Measurements from ENCODE around the gene HIVEP3. TPM values are rescaled to one million over a fixed set of nuclear protein-coding genes. Genes with fewer than 3 reads are reported as not detected.

The HIVEP3 gene
- total RNA-seq, 1 experiment from 2014 or later, result 6.0 TPM

- DNase-seq (ENCODE audit: low read depth, low spot score), result no peak
- no peak overlapping the region for H3K4me3 ChIP-seq (ENCODE audit: low read depth in 2 of 2, low read length in 2 of 2)
- ChIA-PET POLR2A (interaction anchor here (0.7 kb wide), 1 partner anchor 386 kb away, joined by 5 read pairs; no protein-coding TSS in a partner anchor), CTCF (no interaction called here)
- no peaks in the 10 kb centered on the region for H3K9me3 ChIP-seq (ENCODE audit: control insufficient read depth, insufficient read depth, low read depth, low read length)
- ATAC-seq, result no peak
- no peaks in the 10 kb centered on the region for H3K36me3 ChIP-seq (ENCODE audit: control insufficient read depth, insufficient read depth, low read length)
- H3K4me1 ChIP-seq (ENCODE audit: control insufficient read depth, insufficient read depth, low read length), result no peaks in the 10 kb centered on the region
- H3K27me3 ChIP-seq (ENCODE audit: control insufficient read depth, insufficient read depth, low read length), result no peaks in the 10 kb centered on the region
- no peak for TF ChIP-seq POLR2AphosphoS5 (IDR thresholded peaks at IDR 0.05; ENCODE audit: low read depth, low read length)
- no peak for TF ChIP-seq TCF7L2 (IDR thresholded peaks at IDR 0.05; ENCODE audit: low read depth, low read length)
- no peak for TF ChIP-seq CTCF (IDR thresholded peaks at IDR 0.05)
- no peak for TF ChIP-seq SIN3A (IDR thresholded peaks at IDR 0.05; ENCODE audit: borderline replicate concordance, insufficient read depth, low read depth, low read length)
- TF ChIP-seq REST (IDR thresholded peaks at IDR 0.05; ENCODE audit: insufficient read depth in 1 of 2, low read depth in 2 of 2, low read length in 1 of 2), result no peak
- in situ Hi-C loops (cut with HindIII; ENCODE audit: low pct_unique_long_range_greater_than_20kb, low sequenced_read_pairs), result no loop called here
- H3K27ac ChIP-seq (ENCODE audit: low read length), result no peak overlapping the region
- BruUV-seq (replicated peaks), result no TSS peak
- intact Hi-C loops (cut with micrococcal nuclease; ENCODE audit: unreplicated experiment), result no loop called here
Observed at GRCh38 chr1:41819843-41820242, 98.9 kb downstream of the HIVEP3 start.

- in situ Hi-C loops (cut with HindIII; ENCODE audit: low pct_unique_long_range_greater_than_20kb, low sequenced_read_pairs), result no loop called here
Observed at GRCh38 chr1:41819069-41819468, 99.7 kb downstream of the HIVEP3 start.

More at GRCh38 chr1:41819069-41819468, 99.7 kb downstream of the HIVEP3 start:
- Histone ChIP-seq H3K27ac (ENCODE audit: low read length) (no peak overlapping the region), H3K9me3 (ENCODE audit: control insufficient read depth, insufficient read depth, low read depth, low read length) (no peaks in the 10 kb centered on the region), H3K27me3 (ENCODE audit: control insufficient read depth, insufficient read depth, low read length) (no peaks in the 10 kb centered on the region), H3K36me3 (ENCODE audit: control insufficient read depth, insufficient read depth, low read length) (no peaks in the 10 kb centered on the region), H3K4me1 (ENCODE audit: control insufficient read depth, insufficient read depth, low read length) (no peaks in the 10 kb centered on the region), H3K4me3 (ENCODE audit: low read depth in 2 of 2, low read length in 2 of 2) (no peak overlapping the region)
- ATAC-seq (no peak), DNase-seq (ENCODE audit: low read depth, low spot score) (no peak)
- intact Hi-C loops (cut with micrococcal nuclease; ENCODE audit: unreplicated experiment), result no loop called here
- CTCF ChIA-PET, result no interaction called here
- BruUV-seq (replicated peaks), result no TSS peak
- POLR2A ChIA-PET, result interaction anchor here (0.7 kb wide), 1 partner anchor 385 kb away, joined by 5 read pairs; no protein-coding TSS in a partner anchor
- no peak for TF ChIP-seq CTCF (IDR thresholded peaks at IDR 0.05)
- no peak for TF ChIP-seq SIN3A (IDR thresholded peaks at IDR 0.05; ENCODE audit: borderline replicate concordance, insufficient read depth, low read depth, low read length)
- TF ChIP-seq REST (IDR thresholded peaks at IDR 0.05; ENCODE audit: insufficient read depth in 1 of 2, low read depth in 2 of 2, low read length in 1 of 2), result no peak
- TF ChIP-seq TCF7L2 (IDR thresholded peaks at IDR 0.05; ENCODE audit: low read depth, low read length), result no peak
- TF ChIP-seq POLR2AphosphoS5 (IDR thresholded peaks at IDR 0.05; ENCODE audit: low read depth, low read length), result no peak

All from Panc1 (cell line).